OCI-LY3 (cell line): ENCODE measurements around the gene FGD2.

Source experiments
- H2AFZ ChIP-seq: fragments of 200-600, 300-600 bp; shearing (Covaris generic); 2 replicates; pipeline ENCODE4 v1.6.0; 2014; ENCODE audit warnings: antibody characterized with exemption, low read depth, low read length
- H3K27ac ChIP-seq: fragments of 200-600, 300-600 bp; sonication (generic); 2 replicates; pipeline ENCODE4 v1.5.1; 2014; ENCODE audit warnings: mild to moderate bottlenecking, low read length, moderate library complexity, mixed read lengths
- H3K27me3 ChIP-seq: fragments of 200-600, 300-600 bp; sonication (generic); 2 replicates; pipeline ENCODE4 v1.6.1; 2014; ENCODE audit warnings: low read depth, low read length, mixed read lengths
- H3K36me3 ChIP-seq: fragments of 200-600, 300-600 bp; sonication (generic); replicated peaks from 2 replicates; pipeline ENCODE3; 2014; ENCODE audit warnings: low read depth, low read length, mixed read lengths
- H3K4me1 ChIP-seq: fragments of 300-600, 200-600 bp; sonication (generic); 2 replicates; pipeline ENCODE4 v1.6.1; 2014; ENCODE audit warnings: low read length, mixed read lengths
- H3K4me2 ChIP-seq: fragments of 200-600, 300-600 bp; sonication (generic); 2 replicates; pipeline ENCODE4 v1.6.1; 2014; ENCODE audit warnings: low read length, mixed read lengths
- H3K4me3 ChIP-seq: fragments of 300-600, 200-600 bp; sonication (generic); 2 replicates; pipeline ENCODE4 v1.5.1; 2014; ENCODE audit warnings: antibody characterized with exemption, mild to moderate bottlenecking, low read length, moderate library complexity
- H3K79me2 ChIP-seq: fragments of 300-600, 200-600 bp; shearing (Covaris generic); 2 replicates; pipeline ENCODE4 v1.6.1; 2014; ENCODE audit warnings: mild to moderate bottlenecking, low read length, mixed read lengths
- H3K9ac ChIP-seq: fragments of 300-600, 200-600 bp; shearing (Covaris generic); 2 replicates; pipeline ENCODE4 v1.6.0; 2014; ENCODE audit warnings: mild to moderate bottlenecking, low read length, moderate library complexity
- H3K9me3 ChIP-seq: fragments of 200-600, 300-600 bp; shearing (Covaris generic); 2 replicates; pipeline ENCODE4 v1.6.1; 2014; ENCODE audit warnings: low read length, mixed read lengths; ENCODE audit not compliant: insufficient read depth
- H4K20me1 ChIP-seq: fragments of 200-600, 300-600 bp; sonication (generic); 2 replicates; pipeline ENCODE4 v1.6.1; 2016; ENCODE audit warnings: low read length, mixed read lengths; ENCODE audit not compliant: insufficient read depth
- EZH2phosphoT487 ChIP-seq: fragments of 200-600 bp; shearing (Covaris generic); IDR thresholded peaks from 2 replicates; pipeline ENCODE4 v1.6.1; 2018; ENCODE audit warnings: antibody characterized with exemption, mixed run types, low read depth
- TF ChIP-seq, protein P1 (sequence below): fragments of 200-600, 300-600 bp; sonication (generic); IDR thresholded peaks from 2 replicates; pipeline ENCODE4 v1.5.1; 2014; ENCODE audit warnings: antibody characterized with exemption, low read length, low read depth

FGD2 gene

DNA sequence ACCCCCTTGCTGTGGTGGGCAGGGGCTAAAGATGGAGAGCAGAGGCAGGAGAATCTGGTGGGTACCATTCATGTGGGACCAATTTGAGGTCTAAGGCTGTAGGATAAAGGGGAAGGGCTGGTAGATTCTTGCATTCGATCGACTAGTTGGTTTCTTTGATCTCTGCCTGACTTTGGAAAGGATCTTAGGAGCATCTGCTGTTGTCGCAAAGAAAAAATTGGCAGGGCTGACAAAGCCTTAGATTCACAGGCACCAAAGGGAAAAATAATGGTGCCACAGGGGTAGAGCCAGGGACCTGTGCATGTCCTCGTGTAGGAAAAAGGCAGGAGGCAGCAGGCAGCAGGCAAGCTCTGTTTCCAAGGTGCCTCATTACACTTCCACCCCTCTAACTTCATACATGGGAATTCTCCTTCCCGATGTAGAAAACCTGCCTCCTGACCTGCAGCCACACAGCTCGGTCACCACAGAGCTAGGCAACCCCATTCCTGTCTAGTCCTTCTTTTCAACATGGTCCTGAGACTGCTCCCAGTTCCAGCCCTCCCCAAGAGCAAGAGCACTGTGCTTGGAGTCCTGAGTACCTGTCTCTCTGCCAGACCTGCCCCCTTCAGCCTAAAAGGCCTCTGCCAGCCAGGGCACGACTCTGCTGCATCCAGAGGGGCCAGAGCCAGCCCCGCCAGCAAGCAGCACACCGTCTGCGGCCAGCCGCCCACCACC is 71.9 kb downstream of the FGD2 start:
- Histone ChIP-seq H3K4me3 (no peak overlapping the region), H3K4me2 (no peak overlapping the region), H3K9ac (no peak overlapping the region), H3K4me1 (no peaks in the 10 kb centered on the region), H4K20me1 (no peaks in the 10 kb centered on the region), H3K27ac (no peak overlapping the region), H3K36me3 (no peaks in the 10 kb centered on the region), H3K9me3 (no peaks in the 10 kb centered on the region), H3K27me3 (no peaks in the 10 kb centered on the region), H3K79me2 (no peaks in the 10 kb centered on the region), H2AFZ (no peak overlapping the region)
- TF ChIP-seq, protein P1, sequence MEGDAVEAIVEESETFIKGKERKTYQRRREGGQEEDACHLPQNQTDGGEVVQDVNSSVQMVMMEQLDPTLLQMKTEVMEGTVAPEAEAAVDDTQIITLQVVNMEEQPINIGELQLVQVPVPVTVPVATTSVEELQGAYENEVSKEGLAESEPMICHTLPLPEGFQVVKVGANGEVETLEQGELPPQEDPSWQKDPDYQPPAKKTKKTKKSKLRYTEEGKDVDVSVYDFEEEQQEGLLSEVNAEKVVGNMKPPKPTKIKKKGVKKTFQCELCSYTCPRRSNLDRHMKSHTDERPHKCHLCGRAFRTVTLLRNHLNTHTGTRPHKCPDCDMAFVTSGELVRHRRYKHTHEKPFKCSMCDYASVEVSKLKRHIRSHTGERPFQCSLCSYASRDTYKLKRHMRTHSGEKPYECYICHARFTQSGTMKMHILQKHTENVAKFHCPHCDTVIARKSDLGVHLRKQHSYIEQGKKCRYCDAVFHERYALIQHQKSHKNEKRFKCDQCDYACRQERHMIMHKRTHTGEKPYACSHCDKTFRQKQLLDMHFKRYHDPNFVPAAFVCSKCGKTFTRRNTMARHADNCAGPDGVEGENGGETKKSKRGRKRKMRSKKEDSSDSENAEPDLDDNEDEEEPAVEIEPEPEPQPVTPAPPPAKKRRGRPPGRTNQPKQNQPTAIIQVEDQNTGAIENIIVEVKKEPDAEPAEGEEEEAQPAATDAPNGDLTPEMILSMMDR = no peak
- TF ChIP-seq EZH2phosphoT487 = no peak

DNA sequence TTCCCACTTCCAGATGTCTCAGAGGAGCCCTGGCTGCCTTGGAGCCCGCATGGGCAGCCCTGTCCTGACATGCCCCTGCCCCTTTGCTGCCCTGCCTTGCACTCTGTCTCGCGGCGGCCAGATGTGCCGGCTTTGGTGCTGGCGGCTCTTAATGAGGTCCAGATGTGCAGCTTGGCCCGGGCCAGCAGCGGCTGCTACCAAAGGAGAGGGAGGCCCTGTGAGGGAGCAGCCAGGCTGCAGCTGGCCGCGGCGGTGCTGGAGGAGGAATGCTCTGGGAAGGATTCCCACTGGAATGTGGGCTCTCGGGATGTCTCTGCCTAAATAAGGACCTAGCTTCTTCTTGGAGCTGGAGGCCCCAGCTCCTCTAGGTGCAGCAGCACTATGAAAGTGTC is 72.4 kb downstream of the FGD2 start:
- H3K27ac ChIP-seq = no peak overlapping the region
- no peaks in the 10 kb centered on the region for H3K4me1 ChIP-seq
- no peak overlapping the region for H2AFZ ChIP-seq

More for the DNA sequence above, 72.4 kb downstream of the FGD2 start:
- H3K9ac ChIP-seq = no peak overlapping the region
- no peaks in the 10 kb centered on the region for H3K36me3 ChIP-seq
- no peaks in the 10 kb centered on the region for H4K20me1 ChIP-seq
- H3K9me3 ChIP-seq = no peaks in the 10 kb centered on the region
- no peaks in the 10 kb centered on the region for H3K27me3 ChIP-seq
- no peaks in the 10 kb centered on the region for H3K79me2 ChIP-seq
- H3K4me3 ChIP-seq = no peak overlapping the region
- no peak overlapping the region for H3K4me2 ChIP-seq
- TF ChIP-seq, protein P1 = no peak
- TF ChIP-seq EZH2phosphoT487 = no peak
